GM20431 (cell line): Measurements from ENCODE around the gene IL3.
"Not testable (repeated sequence)": the region's sequence is repeated elsewhere in the genome, so short reads cannot be mapped to it uniquely, and the experiment has no call there.

ENCODE experiments used
- in situ Hi-C: fragments of 300-500 bp; cut with MseI, MboI; formaldehyde crosslinking; loops from one replicate; pipeline ENCODE4 v1.15.0; 2020; ENCODE audit warnings: low sequenced_read_pairs; ENCODE audit not compliant: unreplicated experiment

IL3 gene

DNA sequence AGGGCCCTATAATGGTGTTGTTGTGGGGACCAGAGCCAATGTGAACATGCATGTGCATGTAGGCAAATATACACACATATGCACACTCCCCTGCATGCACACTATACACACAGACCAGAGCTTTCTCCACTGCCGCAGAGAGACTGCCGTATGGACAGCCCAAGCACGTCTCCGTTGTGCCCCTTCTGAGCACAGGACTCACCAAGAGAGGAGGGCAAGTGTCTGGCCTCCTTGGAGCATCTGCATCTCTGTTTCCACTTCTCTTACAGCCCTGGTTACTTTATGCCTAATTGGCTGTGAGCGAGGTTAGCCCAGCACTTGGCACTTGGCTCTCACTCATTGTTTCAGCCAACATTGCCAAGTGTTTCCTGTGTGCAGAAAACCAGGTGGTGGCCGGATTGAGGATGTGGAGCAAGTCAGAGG lies 43.5 kb downstream of the IL3 start:
- in situ Hi-C loops, result no loop called here

DNA sequence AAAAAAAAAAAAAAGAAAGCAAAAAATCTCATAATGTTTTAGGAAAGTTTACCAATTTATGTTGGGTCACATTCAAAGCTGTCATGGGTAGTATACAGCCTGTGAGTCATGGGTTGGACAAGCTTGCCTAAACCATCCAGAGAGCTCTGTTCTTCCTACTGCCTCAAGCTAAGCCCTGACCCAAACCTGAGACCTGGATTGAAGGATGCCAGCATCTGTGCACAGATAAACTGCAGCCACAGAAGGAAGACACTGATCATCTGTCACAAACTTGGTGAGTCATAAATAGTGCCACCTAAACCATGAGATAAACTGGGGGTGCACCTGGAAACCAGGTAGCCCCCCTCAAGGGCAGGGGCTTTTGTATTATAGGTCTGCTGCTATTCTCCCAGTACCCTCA lies 44.1 kb downstream of the IL3 start:
- in situ Hi-C loops, result no loop called here

DNA sequence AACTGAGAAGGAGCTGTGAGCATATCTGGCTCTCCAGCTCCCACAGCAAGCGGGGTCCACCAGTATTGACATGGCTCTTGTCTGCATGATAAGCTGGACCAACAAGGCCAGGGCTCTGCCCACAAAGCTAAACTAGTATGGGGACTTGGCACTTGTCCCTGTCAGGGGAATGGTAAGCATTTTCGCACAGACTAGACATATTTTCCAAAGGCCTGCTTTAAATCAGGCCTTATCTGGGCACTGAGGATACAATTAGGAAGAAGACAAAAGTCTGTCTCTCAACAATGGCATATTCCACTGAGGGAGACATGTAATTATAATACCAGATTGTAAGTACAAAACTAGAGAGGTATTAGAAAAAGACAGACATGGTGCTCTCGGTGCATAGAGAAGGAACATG lies 45.2 kb downstream of the IL3 start:
- in situ Hi-C loops, result no loop called here

DNA sequence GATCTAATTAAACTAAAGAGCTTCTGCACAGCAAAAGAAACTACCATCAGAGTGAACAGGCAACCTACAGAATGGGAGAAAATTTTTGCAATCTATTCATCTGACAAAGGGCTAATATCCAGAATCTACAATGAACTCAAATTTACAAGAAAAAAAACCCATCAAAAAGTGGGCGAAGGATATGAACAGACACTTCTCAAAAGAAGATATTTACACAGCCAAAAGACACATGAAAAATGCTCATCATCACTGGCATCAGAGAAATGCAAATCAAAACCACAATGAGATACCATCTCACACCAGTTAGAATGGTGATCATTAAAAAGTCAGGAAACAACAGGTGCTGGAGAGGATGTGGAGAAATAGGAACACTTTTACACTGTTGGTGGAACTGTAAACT lies 48.0 kb downstream of the IL3 start:
- in situ Hi-C loops, result not testable (repeated sequence)

DNA sequence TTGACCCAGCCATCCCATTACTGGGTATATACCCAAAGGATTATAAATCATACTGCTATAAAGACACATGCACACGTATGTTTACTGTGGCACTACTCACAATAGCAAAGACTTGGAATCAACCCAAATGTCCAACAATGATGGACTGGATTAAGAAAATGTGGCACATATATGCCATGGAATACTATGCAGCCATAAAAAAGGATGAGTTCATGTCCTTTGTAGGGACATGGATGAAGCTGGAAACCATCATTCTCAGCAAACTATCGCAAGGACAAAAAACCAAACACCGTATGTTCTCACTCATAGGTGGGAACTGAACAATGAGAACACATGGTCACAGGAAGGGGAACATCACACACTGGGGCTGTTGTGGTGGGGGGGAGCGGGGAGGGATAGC lies 48.5 kb downstream of the IL3 start:
- in situ Hi-C loops, result not testable (repeated sequence)

DNA sequence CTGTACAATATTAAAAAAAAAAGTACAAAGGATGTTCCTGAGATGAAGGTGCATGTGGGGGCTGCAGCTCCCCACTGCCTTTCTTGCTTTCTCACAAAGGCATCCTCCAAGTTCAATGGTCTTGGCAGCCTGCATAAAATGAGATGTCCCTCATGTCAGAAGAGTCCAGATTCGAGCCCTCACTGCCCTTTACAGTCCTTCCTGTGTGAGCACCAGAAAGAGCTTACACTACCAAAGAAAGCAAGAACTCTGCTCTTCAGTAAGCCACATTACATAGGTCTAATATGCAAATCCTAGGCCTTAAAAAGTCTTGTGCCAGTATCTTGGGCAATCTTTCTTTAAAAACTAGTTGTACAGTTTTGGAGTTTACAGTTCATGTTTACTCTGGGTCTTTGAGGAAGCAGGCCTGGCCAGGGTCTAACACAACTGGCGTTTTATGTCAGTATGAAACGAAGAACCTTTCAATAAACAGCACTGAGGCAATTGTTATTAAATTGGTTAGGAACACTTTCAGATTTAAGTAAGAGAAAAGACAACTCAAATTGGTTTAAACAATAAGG lies 49.1 kb downstream of the IL3 start:
- in situ Hi-C loops, result no loop called here

DNA sequence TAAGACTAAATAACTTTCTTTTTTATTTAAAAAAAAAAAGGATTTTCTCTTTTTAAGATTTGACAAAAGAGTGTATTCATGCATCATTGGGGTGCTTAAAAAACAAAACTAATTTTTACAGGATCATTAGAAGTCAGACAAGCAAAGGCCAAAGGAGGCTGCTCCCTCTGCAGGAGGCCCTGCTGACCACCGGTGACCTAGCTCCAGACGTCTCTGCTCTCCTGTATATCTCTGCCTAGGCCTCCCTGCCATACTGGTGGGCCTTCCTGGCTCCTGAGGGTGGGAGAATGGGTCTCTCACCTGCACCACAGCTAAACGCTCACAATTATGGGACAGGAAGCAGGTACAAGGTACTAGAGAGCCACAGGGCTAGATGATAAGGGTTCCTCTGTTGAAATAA lies 49.7 kb downstream of the IL3 start:
- in situ Hi-C loops, result no loop called here

DNA sequence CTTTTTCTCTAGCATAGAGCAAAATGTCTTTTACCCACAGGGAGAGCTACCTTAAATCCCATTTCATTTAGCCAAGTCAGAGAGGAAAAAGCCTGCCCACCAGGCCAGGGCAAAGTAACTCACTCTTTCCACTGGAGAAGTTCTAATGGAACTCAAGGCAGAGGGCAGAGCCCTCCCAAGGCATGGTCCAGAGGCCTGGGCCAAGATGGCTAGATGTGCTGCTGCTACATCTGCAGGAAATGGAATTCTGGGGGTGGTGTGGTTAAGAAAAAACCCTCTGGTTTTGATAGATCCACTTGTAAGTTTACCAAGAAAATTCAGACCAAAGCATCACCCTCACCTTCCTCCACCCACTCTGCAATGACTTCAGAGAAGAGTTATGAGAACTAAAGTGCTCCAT lies 50.5 kb downstream of the IL3 start:
- in situ Hi-C loops, result no loop called here

DNA sequence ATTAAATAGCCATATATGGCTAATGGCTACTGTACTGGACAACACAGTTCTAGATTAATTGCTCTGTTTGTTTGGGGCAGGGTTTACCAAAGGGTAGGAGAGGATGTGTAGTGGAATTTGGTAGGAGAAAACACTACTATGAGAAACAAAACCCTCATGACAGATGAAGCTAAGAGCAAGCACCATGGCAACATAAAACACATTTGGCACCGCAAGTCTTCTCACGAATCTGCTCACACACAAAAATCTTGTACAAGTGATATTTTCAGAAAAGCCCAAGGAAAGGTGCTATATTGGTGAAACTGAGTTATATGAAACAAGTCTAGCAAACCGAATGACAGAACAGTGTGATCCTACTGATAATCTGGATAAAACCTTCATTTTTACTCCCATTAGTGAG lies 51.7 kb downstream of the IL3 start:
- in situ Hi-C loops, result no loop called here
